MCF 10A (cell line): Measurements from ENCODE around the gene ITPKC. TPM values are rescaled to one million over a fixed set of nuclear protein-coding genes. Genes with fewer than 3 reads are reported as not detected.
A peak's percentile ranks its signal among the peaks of the same experiment; 100 is the strongest.

Experiments used
- BruUV-seq: library from RNA; stranded (reverse); fragments of 400-500 nt; replicated peaks from 2 replicates; lab custom pipeline; 2021; lab: Mats Ljungman, UMichigan
- CTCF ChIA-PET: fragments of 300-600 bp; sonication (Branson Sonifier 250); formaldehyde crosslinking; extraction: SDS; loops from one replicate; lab custom pipeline; 2021; ENCODE audit warnings: antibody characterized with exemption, inconsistent platforms; lab: Yijun Ruan, JAX
- POLR2A ChIA-PET: fragments of 300-600, 350-650 bp; sonication (Branson Sonifier 250); formaldehyde crosslinking; extraction: SDS; loops from one replicate; lab custom pipeline; 2020; ENCODE audit warnings: antibody characterized with exemption, inconsistent platforms; lab: Yijun Ruan, JAX
- DNase-seq: peaks from one replicate; pipeline ENCODE4 v3.0.0-alpha.2; 2018; ENCODE audit not compliant: unreplicated experiment
- H3K27ac Mint-ChIP-seq: one replicate; pipeline ENCODE4 v1.8.0; 2022; ENCODE audit warnings: mild to moderate bottlenecking, low read depth, mixed read lengths; ENCODE audit not compliant: unreplicated experiment
- H3K27me3 Mint-ChIP-seq: one replicate; pipeline ENCODE4 v1.8.0; 2022; ENCODE audit warnings: mixed read lengths; ENCODE audit not compliant: insufficient read depth, unreplicated experiment
- H3K36me3 Mint-ChIP-seq: one replicate; pipeline ENCODE4 v1.8.0; 2022; ENCODE audit warnings: mild to moderate bottlenecking, moderate library complexity, mixed read lengths; ENCODE audit not compliant: insufficient read depth, unreplicated experiment
- H3K4me1 Mint-ChIP-seq: one replicate; pipeline ENCODE4 v1.8.0; 2022; ENCODE audit warnings: mixed read lengths; ENCODE audit not compliant: insufficient read depth, unreplicated experiment
- H3K4me3 Mint-ChIP-seq: one replicate; pipeline ENCODE4 v1.8.0; 2022; ENCODE audit warnings: mild to moderate bottlenecking, moderate library complexity, mixed read lengths; ENCODE audit not compliant: unreplicated experiment
- H3K9me3 Mint-ChIP-seq: one replicate; pipeline ENCODE4 v1.8.0; 2022; ENCODE audit warnings: mixed read lengths; ENCODE audit not compliant: unreplicated experiment
- CTCF ChIP-seq: fragments of 200-600 bp; IDR thresholded peaks from one replicate; pipeline ENCODE4 v1.8.0; 2022; ENCODE audit warnings: antibody characterized with exemption, mild to moderate bottlenecking; ENCODE audit not compliant: unreplicated experiment
- intact Hi-C: fragments of 100-400 bp; cut with micrococcal nuclease; formaldehyde crosslinking; loops from 2 replicates; pipeline ENCODE4 v1.14.1; 2022
- total RNA-seq: library from RNA; stranded (reverse); gene quantifications from 2 replicates; pipeline ENCODE4 v1.2.3, GENCODE V29; 2022

Gene ITPKC
- total RNA-seq, 1 experiment from 2014 or later, result 33.2 TPM

GRCh38 chr19:40693150-40693788 is 23.6 kb upstream of the ITPKC start:
- H3K4me1 Mint-ChIP-seq, result no peaks in the 10 kb centered on the region
- ChIA-PET CTCF (interaction anchor here (0.7 kb wide), 1 partner anchor 11 kb away, joined by 3 read pairs; no protein-coding TSS in a partner anchor), POLR2A (interaction anchor here (1.1 kb wide), 1 partner anchor 23 kb away, joined by 5 read pairs; the partner anchor contains the start of genes COQ8B and ITPKC)
- H3K4me3 Mint-ChIP-seq, result no peak overlapping the region
- H3K36me3 Mint-ChIP-seq, result peaks cover 15% of the 10 kb centered on the region
- intact Hi-C loops, result no loop called here
- H3K9me3 Mint-ChIP-seq, result no peaks in the 10 kb centered on the region
- no peaks in the 10 kb centered on the region for H3K27me3 Mint-ChIP-seq
- DNase-seq, result no peak
- peak overlapping the region; percentile 41 for H3K27ac Mint-ChIP-seq
- no peak for TF ChIP-seq CTCF
- no TSS peak for BruUV-seq

- H3K4me1 Mint-ChIP-seq, result no peaks in the 10 kb centered on the region
- no peak overlapping the region for H3K4me3 Mint-ChIP-seq
- TF ChIP-seq CTCF, result no peak
- no peak overlapping the region for H3K27ac Mint-ChIP-seq
- H3K36me3 Mint-ChIP-seq, result peaks cover 15% of the 10 kb centered on the region
- no TSS peak for BruUV-seq
- DNase-seq, result no peak
- ChIA-PET POLR2A (no interaction called here), CTCF (no interaction called here)
- intact Hi-C loops, result no loop called here
- H3K27me3 Mint-ChIP-seq, result no peaks in the 10 kb centered on the region
- H3K9me3 Mint-ChIP-seq, result no peaks in the 10 kb centered on the region
These were observed 23.0 kb upstream of the ITPKC start for GRCh38 chr19:40693896-40694295.

- Mint-ChIP-seq H3K9me3 (no peaks in the 10 kb centered on the region), H3K27me3 (no peaks in the 10 kb centered on the region), H3K4me1 (no peaks in the 10 kb centered on the region), H3K36me3 (peaks cover 27% of the 10 kb centered on the region), H3K27ac (no peak overlapping the region), H3K4me3 (no peak overlapping the region)
- POLR2A ChIA-PET, result interaction anchor here (1.9 kb wide), 1 partner anchor 21 kb away, joined by 5 read pairs; the partner anchor contains the start of genes COQ8B and ITPKC
- no peak for TF ChIP-seq CTCF
- CTCF ChIA-PET, result no interaction called here
- intact Hi-C loops, result no loop called here
- BruUV-seq, result no TSS peak
- DNase-seq, result no peak
These were observed 21.0 kb upstream of the ITPKC start for GRCh38 chr19:40695881-40696280.

- no TSS peak for BruUV-seq
- Mint-ChIP-seq H3K27me3 (no peaks in the 10 kb centered on the region), H3K4me1 (no peaks in the 10 kb centered on the region), H3K9me3 (no peaks in the 10 kb centered on the region), H3K27ac (no peak overlapping the region), H3K4me3 (no peak overlapping the region), H3K36me3 (peaks cover 38% of the 10 kb centered on the region)
- CTCF ChIA-PET, result no interaction called here
- TF ChIP-seq CTCF, result no peak
- DNase-seq, result no peak
- intact Hi-C loops, result no loop called here
- POLR2A ChIA-PET, result interaction anchor here (1.9 kb wide), 1 partner anchor 19 kb away, joined by 5 read pairs; the partner anchor contains the start of genes COQ8B and ITPKC
These were observed 19.9 kb upstream of the ITPKC start for GRCh38 chr19:40697007-40697406.
